GM21576 (cell line): ENCODE data around the gene CTNS.
A peak's percentile ranks its signal among the peaks of the same experiment; 100 is the strongest.
"Not testable (repeated sequence)": the region's sequence is repeated elsewhere in the genome, so short reads cannot be mapped to it uniquely, and the experiment has no call there.

Experiments used
- ATAC-seq: cut with Tn5 transposase; IDR thresholded peaks from one replicate; pipeline ENCODE4 v1.9.1; 2021; ENCODE audit warnings: mild to moderate bottlenecking, moderate library complexity; ENCODE audit not compliant: unreplicated experiment

Gene CTNS

DNA sequence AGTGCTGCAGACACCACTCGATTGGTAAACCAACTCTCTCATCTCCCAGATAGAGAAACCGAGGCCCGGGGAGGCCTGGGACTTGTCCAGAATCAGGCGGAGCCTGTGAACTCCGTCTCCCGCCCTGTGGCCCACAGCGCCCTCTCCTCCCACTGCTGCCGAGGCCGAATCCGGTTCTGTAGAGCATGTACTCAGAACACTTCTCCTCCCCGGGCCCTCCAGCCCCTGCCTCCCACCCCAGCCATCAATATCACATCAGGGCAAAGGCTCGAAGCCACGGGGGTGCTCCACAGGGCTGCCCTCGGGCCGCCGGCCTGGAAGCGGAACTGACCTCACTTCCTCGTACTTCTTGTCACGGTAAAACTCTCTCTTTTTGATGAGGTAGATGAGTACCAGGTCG is 45.0 kb downstream of the CTNS start:
- ATAC-seq: no peak

DNA sequence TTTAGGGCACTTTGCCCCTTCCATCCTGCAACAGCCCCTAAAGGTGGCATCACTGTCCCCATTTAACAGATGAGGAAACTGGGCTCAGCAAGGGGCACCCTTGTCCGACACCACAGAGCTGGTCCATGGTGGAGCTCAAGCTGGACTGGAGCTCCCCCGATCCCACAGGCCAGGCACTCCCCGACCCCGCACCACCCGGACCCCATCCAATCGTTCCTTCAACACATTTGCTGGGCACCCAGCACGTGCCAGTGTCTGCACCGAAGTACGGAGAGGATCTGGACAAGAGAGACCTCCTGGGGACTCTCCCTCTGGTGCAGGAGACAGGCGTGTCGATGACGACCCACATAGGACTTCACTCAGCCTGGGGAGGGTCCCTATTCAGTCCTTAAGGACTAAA is 45.5 kb downstream of the CTNS start:
- no peak for ATAC-seq

- ATAC-seq: no peak
Measured at GRCh38 chr17:3683054-3683511, 46.5 kb downstream of the CTNS start.

DNA sequence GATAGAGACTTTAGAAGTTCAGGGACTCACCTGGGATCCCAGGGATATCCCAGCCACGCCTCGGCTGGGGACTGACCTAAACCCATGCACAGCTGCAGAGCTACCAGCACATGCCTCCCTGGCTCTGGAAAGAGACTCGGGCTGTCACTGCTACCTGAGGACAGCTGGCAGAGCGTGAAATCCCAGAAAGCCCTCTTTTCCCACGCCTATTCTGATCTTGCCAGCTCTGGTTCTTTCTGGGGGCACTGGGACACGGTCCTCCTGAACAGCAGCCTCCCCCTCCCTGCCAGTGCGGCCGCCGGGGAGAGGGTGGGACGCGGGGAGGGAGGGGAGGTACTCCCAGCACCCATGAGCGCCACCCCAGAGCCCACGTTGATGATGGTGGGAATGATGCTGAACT is 48.6 kb downstream of the CTNS start:
- ATAC-seq: no peak

GRCh38 chr17:3688027-3688553 is 51.5 kb downstream of the CTNS start:
- no peak for ATAC-seq

- ATAC-seq: no peak
Measured at GRCh38 chr17:3688852-3689261, 52.3 kb downstream of the CTNS start.

- no peak for ATAC-seq
Measured at GRCh38 chr17:3689262-3690093, 52.9 kb downstream of the CTNS start.

DNA sequence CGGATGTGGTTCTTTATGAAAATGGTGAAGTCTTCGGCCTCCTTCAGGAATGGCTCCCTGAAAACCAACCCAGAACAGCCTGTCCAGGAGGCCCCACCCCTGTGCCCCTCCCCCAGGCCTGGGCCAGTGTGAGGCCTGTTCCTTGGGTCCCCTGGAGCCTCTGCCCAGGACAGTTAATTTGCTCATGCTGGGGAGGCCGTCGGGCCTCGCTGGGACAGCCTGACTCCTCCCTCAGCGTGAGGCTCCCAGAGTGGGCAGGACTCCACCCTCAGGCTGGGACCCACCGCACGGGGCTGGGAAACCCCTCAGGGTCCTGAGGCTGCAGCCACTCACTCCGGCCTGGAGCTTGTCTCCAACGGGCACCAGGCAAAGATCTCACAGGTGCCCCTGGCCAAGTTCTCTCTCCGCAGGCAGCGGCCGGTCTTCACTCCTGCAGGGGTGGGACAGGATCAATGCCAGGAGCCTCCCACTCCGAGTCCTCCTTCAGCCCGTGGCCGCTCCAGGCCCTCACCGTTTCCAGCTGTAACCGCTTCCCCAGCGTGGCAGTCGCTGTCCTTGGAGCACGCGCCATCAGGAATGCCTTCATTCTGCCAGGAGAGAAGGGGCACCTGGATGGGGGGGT is 53.6 kb downstream of the CTNS start:
- no peak for ATAC-seq

- ATAC-seq: no peak
Measured at GRCh38 chr17:3691617-3692067, 55.1 kb downstream of the CTNS start.

DNA sequence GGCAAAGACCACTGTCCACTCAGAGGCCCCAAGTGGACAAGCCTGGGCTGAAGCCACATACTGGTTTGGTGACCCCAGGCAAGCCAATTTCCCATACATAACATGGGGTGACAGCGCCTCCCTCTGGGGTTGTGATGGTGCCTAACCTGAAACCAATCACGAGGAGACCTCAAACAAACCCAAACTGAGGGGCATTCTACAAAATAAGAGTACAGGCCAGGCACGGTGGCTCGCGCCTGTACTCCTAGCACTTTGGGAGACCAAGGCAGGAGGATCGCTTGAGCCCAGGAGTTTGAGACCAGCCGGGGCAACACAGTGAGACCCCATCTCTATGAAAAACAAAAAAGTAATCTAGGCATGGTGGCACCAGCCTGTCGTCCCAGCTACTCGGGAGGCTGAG is 55.8 kb downstream of the CTNS start:
- ATAC-seq: no peak

GRCh38 chr17:3693141-3693540 is 56.6 kb downstream of the CTNS start:
- no peak for ATAC-seq

DNA sequence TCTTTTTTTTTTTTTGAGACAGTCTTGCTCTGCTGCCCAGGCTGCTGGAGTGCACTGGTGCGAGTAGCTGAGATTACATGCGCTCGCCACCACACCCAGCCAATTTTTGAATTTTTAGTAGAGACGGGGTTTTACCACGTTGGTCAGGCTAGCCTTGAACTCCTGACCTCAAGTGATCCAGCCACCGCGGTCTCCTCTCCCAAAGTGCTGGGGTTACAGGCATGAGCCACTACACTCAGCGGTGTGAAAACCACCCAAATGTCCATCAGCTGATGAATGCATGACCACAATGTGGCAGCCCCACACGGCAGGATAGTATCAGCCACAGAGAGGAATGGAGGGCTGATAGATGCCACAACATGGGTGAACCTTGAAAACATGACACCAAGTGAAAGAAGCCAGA is 57.3 kb downstream of the CTNS start:
- ATAC-seq: peak; percentile 53

GRCh38 chr17:3695129-3695722 is 58.7 kb downstream of the CTNS start:
- ATAC-seq: no peak

DNA sequence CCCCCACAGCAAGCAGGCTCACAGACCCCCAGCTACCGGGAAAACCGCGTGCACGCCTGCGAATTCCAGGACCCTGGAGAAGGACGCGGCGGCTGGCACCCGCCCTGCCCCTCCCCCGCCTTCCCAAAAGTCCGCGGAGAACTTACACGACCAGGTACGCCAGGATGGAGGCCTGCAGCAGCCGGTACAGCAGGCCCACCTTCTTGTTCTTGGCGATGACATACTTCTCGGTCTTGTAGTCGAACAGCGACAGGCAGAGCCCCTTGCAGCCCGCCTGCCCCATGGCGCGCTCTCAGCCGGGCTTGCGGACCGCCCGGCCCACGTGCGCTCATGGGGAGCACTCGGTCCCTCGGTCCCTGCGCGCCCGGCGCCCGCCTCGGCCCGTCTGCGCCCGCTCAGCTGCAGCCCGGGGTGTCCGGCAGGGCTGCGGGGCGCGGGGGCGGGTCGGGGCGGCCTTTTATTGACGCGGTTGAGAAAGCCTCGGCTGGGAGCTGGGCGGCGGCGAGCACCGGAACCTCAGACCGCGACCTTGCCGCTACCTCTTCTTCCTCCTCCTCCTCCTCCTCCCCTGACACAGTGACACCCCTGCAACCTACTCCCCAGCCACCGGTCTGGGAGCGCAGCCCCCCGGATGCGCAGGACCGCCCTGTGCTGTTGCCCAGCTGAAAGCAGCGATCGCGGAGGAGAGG is 59.3 kb downstream of the CTNS start, which contains the start of gene P2RX5:
P2RX5 (minus strand) TSS at position 433 of the 689 bp plus-strand sequence; CDS start at position 283, 150 bp downstream.
- no peak for ATAC-seq

DNA sequence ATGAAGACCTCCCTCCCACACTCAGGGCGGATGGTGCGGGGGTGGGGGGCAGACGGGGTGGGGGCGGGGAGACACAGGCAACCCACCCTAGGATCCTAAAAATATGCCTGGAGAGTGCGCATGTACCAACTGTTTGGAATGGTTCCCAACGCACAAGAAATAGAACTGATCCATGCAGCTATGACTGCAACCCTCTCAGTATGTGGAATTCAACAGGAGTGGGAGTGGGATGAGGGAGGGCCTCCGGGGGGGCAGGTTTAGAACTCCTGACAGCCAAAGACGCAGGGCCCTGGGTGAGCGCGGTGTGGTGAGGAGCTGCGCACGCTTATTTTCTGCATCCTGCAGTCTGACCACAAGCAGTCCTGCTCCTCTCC is 60.5 kb downstream of the CTNS start:
- no peak for ATAC-seq

DNA sequence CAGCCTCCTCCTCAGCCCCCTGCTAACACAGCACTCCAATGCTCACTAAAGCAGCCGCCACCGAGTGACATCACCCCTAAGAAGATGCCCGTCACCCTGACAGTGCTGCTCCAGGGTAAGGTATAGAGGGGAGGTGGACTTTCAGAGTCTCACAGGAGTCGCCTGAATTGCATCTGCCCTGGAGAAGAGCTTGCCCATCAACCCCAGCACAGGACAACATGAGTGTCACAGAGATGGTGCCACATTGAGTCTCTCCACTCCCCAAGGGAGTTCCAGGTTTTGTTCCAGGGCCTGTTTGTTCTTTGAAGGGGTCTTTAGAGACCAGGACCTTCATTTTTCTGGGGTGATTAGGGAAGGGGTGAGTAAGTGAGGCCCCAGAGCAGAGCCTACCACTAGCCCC is 61.6 kb downstream of the CTNS start:
- ATAC-seq: no peak

GRCh38 chr17:3699951-3700350 is 63.4 kb downstream of the CTNS start:
- no peak for ATAC-seq

DNA sequence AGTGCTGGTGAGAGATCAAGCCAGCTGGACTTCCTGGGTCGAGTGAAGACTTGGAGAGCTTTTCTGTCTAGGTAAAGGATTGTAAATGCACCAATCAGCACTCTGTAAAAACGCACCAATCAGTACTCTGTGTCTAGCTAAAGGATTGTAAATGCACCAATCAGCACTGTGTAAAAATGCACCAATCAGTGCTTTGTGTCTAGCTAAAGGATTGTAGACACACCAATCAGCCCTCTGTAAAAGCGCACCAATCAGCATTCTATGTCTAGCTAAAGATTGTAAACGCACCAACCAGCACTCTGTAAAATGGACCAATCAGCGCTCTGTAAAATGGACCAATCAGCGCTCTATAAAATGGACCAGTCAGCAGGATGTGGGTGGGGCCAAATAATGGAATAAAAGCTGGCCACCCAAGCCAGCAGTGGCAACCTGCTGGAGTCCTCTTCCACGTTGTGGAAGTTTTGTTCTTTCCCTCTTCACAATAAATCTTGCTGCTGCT is 65.5 kb downstream of the CTNS start:
- not testable (repeated sequence) for ATAC-seq

- ATAC-seq: no peak
Measured at GRCh38 chr17:3704931-3705717, 68.6 kb downstream of the CTNS start.

DNA sequence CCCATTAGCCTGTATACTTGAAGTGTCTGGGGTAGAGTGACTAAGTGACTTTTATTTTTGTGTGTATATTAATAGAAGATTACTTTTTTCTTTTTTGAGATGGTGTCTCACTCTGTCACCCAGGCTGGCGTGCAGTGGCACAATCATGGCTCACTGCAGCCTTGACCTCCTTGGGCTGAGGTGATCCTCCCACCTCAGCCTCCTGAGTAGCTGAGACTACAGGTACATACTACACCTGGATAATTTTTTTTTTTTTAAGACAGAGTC is 69.1 kb downstream of the CTNS start:
- not testable (repeated sequence) for ATAC-seq
